ENCODE results near the gene GPR89B.
"Not testable (repeated sequence)": the region's sequence is repeated elsewhere in the genome, so short reads cannot be mapped to it uniquely, and the experiment has no call there.

Gene GPR89B

DNA sequence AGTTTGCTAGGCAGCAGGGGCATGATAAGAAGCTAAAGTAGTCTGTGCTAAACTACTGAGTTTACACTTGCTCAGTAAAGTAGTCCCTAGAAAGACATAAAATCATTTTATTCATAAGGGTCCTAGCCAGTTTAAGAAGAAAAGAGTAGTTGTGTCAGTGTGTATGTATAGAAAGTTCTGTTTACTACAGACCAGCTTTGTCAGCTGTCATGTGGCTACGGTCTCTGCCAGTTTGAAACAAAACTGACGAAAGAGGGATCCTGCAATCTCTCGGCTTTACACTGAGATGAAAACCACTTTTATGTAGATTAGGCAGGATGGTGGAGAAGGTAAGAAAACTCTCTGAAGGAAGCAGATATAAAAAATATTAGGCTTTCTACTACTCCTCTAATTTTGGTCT is 7.1 kb downstream of the GPR89B start:
- H3K4me3 ChIP-seq (ENCODE audit: low read depth, low read length) = not testable (repeated sequence)

DNA sequence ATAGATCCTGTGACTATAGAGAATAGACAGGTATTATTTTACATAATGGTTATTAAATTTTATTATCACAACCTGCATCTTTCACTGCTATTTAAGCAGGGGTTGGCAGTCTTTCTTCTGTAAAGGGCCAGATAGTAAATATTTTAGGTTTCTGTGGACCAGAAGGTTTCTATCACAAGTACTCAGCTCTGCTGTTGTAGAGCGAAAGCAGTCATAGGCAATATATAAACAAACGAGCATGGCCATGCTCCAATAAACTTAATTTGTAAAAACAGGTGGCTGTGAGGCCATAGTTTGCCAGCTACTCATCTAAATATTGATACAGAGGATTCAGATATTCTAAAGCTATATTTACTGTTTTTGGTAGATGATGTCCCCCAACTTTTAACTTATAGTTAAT is 12.2 kb downstream of the GPR89B start:
- not testable (repeated sequence) for H3K4me3 ChIP-seq (ENCODE audit: low read depth, low read length)

DNA sequence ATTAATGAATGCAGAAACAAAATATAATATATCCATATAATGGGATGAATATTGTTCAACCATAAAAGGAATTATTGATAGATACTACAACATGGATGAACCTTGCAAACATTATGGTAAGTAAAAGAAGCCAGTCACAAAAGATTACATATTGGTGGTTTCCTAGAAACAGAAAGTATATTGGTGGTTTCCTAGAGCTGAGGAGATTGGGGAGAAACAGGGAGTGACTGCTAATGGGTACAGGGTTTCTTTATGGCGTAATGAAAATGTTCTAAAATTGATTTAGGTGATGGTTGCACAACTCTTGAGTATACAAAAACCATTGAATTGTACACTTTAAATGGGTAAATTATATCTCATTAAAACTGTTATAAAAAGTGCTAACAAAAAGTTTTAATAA is 14.3 kb downstream of the GPR89B start:
- not testable (repeated sequence) for H3K4me3 ChIP-seq (ENCODE audit: low read depth, low read length)

DNA sequence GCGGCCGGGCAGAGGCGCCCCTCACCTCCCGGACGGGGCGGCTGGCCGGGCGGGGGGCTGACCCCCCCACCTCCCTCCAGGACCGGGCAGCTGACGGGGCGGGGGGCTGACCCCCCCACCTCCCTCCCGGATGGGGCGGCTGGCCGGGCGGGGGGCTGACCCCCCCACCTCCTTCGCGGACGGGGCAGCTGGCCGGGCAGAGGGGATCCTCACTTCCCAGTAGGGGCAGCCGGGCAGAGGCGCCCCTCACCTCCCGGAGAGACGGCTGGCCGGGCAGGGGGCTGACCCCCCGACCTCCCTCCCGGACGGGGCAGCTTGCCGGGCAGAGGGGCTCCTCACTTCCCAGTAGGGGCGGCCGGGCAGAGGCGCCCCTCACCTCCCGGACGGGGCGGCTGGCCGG is 21.3 kb downstream of the GPR89B start:
- H3K4me3 ChIP-seq (ENCODE audit: low read depth, low read length) = not testable (repeated sequence)

DNA sequence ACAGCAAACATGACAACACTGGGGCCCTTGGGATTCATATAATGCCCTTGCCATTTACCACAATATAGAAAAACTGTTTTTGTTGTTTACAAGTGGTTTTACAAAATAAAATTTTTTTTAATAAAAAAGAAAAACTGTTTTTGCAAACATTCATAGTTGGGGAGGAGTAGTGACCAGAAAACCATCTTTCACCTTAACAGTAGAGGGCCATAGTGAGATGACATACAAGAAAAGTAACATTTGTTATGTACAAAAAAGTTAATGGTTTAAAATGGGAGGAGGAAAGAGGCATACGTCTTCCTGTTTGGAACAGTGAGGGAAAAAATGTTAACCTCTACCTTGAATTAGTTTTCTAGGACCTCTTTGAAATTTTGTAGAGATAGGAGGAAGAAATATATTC is 30.7 kb downstream of the GPR89B start:
- H3K4me3 ChIP-seq (ENCODE audit: low read depth, low read length) = not testable (repeated sequence)

DNA sequence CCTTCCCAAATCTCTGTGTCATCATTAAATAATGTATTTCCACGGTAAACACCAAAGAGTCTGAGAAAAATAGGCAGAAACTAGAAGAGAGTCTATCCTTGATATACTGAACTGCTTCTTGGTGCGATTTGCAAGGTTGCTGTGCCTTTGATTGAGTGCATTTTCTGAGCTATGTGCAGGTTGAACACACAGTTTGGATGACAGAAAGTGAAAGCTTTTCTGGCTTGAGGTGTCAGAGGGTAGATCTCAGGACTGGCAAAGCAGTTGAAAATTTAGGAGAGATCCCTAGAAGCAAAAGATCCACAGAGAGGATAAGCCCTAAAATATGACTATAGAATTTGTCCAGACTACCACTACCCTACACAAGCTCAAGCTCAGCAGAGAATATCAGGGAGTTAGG is 31.5 kb downstream of the GPR89B start:
- H3K4me3 ChIP-seq (ENCODE audit: low read depth, low read length) = not testable (repeated sequence)

DNA sequence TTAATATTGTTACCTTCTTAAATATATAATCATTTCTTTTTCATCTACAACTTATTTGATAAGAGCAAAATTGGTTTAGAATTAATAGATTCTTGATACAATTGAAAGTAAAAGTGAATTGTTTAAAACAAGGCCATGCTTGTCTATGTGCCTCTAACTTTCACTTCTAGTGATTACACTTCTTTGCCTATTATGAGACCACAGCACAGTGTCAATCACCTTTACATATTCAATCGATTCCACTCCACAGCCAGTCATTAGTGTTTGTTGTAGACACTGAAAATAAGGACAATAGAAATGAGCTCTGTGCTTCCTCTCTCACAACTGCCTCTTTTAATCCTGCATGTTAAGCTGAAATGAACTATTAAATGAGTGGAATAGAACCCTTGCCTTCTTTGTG is 36.4 kb downstream of the GPR89B start:
- H3K4me3 ChIP-seq (ENCODE audit: low read depth, low read length) = not testable (repeated sequence)

DNA sequence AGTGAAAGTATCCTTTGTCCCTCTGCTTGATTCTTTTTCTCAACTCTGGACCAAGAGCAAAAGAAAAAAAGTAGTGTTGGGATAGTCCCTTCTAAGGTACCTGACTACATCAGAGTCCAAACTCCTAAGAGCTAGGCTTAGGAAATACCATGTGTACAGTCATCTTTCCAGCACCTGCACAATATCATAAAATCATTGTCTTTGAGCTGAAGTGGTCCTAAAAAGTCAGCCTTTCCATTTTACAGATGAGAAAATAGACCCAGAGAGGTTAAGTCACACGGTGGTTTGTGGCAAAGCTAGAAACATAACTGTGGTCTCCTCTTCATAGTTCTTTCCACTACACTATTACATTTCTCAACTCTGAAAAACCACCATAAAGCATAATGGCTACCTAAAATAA is 38.4 kb downstream of the GPR89B start:
- not testable (repeated sequence) for H3K4me3 ChIP-seq (ENCODE audit: low read depth, low read length)

DNA sequence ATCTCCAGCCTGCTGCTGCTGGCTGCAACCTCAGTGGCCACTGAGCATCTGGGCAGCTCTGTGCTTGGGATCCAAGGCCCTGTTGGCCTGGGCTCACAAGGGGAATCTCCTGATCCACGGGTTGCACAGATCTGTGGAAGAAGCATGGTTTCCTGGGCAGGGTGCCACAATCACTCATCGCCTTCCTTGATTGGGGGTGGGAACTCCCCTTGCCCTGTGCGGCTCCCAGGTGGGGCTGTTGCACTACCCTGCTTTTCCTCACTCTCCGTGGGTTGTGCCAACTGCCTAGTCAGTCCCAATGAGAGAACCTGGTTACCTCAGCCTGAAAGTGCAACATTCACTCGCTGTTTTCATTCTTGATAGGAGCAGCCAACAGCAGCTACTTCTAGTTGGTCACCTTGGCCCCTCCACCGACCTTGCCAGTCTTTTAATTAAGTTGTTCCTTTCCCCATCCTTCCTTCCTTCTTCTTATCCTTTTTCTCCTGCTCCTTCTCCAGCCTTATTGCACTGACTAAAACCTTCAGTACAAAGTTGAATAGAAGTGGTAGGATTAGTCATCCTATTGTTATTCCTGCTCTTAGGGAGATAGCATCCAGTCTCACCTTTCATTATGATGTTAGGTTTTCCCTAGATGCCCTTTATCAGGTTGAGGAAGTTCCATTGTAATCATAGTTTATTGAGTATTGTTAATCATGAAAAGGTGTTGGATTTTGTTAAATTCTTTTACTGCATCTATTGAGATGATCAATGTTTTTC is 50.9 kb downstream of the GPR89B start:
- not testable (repeated sequence) for H3K4me3 ChIP-seq (ENCODE audit: low read depth, low read length)

DNA sequence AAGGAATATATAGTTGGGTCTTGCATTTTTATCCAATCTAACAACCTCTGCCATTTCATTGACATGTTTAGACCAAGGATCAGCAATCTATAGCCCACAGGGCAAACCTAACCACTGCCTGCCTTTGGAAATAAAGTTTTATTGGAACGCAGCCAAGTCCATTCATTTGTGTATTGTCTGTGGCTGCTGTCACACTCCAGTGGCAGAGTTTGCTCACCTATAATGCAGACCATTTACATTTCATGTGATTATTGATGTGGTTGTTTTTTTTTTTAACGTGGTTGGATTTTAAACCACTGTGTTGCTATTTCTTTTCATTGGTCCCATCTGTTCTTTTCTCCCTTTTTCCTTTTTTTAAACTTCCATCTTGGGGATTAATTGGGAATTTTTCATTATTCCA is 57.2 kb downstream of the GPR89B start:
- H3K4me3 ChIP-seq (ENCODE audit: low read depth, low read length) = not testable (repeated sequence)

DNA sequence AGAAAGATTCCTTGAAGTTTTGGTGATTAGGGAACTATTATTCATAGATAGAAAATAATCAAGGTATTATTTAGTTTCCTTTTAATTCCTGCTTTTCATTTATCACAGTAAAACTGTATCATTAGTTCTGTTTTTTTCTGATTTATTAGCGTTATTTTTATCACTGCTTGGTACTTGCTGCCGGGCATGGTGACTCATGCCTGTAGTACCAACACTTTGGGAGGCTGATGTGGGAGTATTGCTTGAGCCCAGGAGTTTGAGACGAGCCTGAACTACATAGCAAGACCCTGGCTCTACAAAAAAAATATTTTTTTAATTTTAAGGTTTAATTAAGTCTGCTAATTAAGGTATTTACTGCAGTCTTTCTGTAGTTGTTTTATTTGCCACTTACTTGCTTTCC is 59.7 kb downstream of the GPR89B start:
- not testable (repeated sequence) for H3K4me3 ChIP-seq (ENCODE audit: low read depth, low read length)

DNA sequence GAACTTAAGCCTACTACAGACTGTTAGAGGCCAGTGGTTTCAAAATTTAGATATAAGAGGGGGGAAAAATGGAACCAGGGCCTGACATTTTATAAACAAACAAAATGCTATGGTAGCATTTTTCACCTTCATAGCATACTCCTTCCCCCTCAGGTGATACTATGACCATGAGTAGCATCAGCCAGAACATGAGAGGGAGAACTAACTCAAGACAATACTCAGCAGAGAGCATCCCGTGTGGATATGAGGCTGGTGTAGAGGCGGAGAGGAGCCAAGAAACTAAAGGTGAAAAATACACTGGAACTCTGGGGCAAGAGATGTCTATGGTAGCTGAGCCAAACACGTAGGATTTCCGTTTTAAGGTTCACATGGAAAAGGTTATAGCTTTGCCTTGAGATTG is 64.7 kb downstream of the GPR89B start:
- H3K4me3 ChIP-seq (ENCODE audit: low read depth, low read length) = not testable (repeated sequence)

DNA sequence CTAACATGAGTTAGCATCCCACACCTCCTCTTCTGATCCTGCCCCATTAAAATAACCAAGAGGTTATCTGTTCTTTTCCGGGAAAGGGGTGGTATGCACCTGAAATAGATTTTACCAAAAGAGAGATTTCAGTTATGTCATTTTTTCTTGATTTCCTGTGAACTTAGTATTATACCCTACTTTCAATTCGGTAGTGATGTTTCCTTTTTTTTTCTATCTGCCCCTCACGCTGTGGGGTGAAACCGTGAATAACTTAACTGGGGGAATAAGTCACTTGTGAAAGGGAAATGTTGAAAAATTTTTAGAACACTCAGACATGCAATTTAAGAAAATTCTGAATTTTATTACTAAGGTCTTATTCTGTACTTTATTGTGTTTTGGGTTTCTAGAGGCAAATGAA is 65.2 kb downstream of the GPR89B start:
- not testable (repeated sequence) for H3K4me3 ChIP-seq (ENCODE audit: low read depth, low read length)

DNA sequence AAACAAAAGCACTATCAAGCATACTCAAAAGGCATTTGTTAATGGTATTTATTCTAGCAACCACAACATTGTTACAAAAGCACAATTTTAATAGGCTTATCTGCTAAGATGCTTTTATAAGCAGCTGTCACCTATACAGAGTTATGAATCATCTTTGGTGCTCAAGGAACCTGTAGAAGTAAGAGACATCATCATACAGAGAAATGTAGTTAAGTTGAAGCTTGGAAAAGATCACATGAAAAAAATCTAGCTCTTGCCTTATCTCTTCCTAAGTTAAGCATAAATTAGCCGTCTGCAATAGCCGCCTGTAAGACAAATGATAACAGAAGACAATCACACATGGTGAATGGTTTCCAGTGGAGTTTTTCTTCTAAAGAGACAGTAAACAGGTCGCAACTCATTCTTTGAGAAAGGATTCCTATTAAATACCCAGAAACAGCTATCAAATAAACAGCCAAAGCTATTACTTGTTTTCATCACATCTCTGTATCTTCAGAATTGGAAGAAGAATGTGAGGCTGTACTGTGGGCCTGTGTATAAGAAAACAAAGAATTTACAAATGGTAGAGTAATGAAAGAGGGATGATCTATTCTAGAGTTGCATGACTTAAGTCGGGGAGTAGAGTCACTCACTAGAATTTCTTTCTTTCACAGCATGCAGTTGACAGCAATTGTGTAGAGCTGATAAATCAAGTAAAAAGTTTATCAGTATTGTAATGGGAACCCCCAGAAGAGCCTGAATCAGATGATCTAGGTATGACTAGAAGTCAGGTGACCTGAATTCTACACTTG is 65.8 kb downstream of the GPR89B start:
- H3K4me3 ChIP-seq (ENCODE audit: low read depth, low read length) = not testable (repeated sequence)

DNA sequence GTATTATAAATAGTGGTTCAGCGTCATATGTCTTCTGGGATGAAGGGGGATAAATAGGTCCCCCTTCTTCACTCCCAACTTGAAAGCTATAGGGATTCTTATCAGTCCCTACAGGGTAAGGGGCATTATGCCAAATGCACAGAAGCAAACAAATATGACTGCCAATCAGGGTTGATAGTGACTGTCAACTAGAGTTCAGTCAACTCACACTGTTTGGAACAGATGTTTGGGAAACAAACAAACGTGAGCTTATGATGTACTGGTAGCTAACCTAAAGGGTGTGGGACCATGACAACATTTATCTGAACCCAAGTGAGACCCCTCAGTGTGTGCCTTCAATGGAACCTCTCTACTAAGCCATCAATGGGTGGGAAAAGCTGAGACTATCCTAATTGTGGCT is 67.9 kb downstream of the GPR89B start:
- H3K4me3 ChIP-seq (ENCODE audit: low read depth, low read length) = not testable (repeated sequence)

DNA sequence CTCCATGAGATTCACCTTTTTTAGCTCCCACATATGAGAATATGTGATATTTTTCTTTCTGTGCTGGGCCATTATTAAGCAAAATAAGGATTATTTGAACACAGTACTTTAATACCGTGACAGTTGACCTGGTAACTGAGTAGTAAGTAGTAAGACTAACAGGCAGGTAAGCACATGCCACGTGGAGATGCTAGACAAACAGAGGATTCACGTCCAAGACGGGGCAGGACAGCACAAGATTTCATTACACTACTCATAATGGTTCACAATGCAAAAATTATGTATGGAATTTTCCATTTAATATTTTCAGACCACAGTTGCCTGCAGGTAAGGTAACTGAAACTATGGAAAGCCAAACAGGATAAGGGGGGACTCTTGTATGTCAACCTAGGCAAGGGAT is 79.5 kb downstream of the GPR89B start:
- H3K4me3 ChIP-seq (ENCODE audit: low read depth, low read length) = not testable (repeated sequence)

DNA sequence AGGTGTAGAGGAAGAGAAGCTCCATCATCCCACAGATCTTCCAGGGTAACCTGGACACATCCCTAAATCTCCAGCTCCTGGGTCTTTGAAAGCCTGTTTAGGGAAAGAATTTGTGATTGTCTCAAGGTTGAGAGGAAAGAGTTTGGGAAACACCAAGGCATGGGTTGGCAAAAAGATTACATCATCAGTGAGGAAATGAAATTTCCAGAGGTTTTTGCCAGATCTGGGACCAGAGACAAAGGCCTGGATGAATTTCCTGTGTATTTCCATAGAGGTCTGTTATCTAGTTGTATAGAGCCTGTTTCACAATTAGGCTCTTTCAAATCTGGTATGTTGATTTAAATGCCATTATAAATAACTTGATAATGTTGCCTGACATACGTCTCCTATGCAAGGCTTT is 82.3 kb downstream of the GPR89B start:
- H3K4me3 ChIP-seq (ENCODE audit: low read depth, low read length) = no peak overlapping the region

DNA sequence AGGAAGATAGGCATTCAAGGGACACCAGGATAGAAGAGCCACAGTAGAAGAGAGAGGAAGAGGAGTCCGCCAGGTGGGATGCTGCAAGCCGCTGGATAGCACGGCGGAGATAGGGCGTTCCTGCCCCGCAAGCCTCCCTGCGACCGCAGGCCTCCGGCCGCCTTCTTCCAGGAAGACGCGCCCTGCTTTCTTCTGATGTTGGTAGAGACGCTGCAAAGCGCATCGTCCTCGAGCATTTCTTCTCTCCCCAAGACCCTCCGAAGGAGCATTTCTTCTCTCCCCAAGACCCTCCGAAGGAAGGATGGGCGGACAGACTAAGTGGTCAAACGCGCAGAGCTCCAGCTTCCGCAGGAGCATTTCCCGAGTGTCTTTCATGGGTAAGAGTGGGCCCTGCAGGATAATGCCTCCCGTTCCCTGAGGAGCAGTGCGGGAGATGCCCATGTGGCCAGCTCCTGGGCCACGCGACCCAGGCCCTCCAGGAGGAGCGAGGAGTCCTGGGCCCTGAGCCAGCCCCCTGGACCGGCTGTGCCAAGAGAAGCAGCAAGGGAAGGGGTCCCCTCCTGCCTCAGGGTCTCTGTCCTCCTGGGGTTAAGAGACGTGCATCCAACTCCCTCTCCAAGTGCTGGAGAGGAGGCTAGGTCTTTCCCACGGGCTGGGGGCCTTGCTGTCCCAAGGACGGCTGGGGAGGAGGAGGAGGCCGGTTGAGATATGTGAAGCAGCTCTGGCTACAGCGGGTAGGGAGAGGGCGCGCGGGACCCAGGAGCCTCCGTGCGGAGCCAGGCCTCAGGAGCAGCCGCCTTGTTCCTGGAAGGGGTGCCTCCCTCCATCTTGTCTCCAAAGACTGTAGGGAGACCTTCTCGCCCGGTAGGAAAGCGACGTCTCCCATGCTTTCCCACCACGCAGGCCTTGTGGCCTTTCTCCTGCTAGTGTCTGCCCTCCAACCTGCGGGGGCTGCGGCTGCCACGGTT is 85.2 kb downstream of the GPR89B start:
- H3K4me3 ChIP-seq (ENCODE audit: low read depth, low read length) = peak overlapping the region; percentile 4

DNA sequence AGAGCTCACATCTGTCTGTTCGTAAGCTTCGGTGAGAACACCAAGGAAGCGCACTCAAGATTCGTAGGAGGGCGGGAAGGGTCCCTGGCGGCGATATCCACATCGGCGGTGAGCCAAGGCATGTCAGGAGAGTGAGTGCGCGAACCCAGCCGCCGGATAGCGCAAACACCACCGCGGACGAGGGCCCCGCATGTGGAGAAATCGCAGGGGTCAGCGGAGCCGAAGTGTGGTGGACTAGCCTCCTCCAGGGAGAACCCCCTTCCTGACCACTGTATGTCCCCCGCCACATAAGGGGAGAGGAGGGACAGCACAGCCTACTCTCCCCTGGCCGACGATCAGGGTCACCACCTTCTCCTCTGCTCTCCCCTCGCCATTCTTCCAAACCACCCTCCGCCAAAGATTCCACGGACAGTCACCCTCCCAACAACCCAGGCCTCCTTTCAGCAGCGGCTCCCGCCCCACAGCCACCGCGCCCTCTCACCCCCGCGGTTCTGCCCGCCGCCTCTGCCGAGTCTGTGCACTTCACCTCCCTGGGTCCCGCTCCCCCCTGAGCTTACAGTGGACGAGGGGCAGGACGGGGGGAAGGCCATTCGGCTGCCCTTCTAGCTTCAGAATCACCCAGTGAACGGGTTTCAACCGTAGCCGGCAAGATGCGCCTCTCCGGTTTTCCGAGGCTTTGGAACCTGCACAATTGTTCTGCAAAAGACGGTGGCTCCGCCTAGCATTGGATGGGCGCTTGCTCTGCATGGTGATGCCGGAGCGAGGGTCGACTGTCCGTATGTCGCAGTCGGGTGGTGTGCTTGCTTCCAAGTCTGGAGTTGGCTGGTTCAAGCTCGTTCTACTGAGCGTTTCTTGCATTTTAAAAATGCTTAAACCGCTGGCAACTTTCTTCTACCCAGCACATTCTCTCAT is 86.3 kb downstream of the GPR89B start:
- H3K4me3 ChIP-seq (ENCODE audit: low read depth, low read length) = peak overlapping the region; percentile 41

DNA sequence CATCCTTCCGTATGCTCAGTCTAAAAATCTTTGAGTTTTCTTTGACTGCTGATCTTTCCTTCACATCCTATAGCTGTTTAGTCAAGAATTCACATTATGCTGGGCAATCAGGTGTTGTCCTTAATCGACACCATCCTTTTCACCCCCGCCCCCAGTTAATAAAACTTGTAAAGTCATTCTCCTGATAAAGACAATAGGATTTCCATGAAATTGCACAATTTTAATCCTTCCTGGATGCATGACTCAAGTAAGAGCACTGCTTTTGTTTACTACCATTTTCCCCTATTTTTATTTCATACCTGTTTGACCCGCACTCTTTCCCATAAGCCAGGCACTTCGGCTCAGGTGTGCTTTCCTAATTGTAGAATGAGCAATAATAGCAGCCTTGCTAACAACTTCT is 96.7 kb downstream of the GPR89B start:
- H3K4me3 ChIP-seq (ENCODE audit: low read depth, low read length) = not testable (repeated sequence)
